T-helper 17 cell (primary cell): Measurements from ENCODE around the gene STARD10. TPM values are rescaled to one million over a fixed set of nuclear protein-coding genes. Genes with fewer than 3 reads are reported as not detected.

Experiments used
- ATAC-seq: fragments of 150-1000 bp; cut with Tn5 transposase; 2 replicates; pipeline ENCODE4 v1.10.0; 2021; ENCODE audit warnings: mild to moderate bottlenecking, moderate library complexity
- DNase-seq, 3 donors: peaks; one replicate each; pipeline versions ENCODE4 v3.0.0 to v3.0.0-alpha.2; 2020 to 2021
- H3K9me3 ChIP-seq: one replicate; pipeline ENCODE4 v1.7.0; 2013; ENCODE audit warnings: low read length, mild to moderate bottlenecking; ENCODE audit not compliant: control insufficient read depth, poor library complexity, severe bottlenecking
- H3K27ac Mint-ChIP-seq: one replicate; pipeline ENCODE4 v1.8.0; 2022; ENCODE audit warnings: mild to moderate bottlenecking, moderate library complexity, mixed read lengths
- H3K27me3 Mint-ChIP-seq: one replicate; pipeline ENCODE4 v1.8.0; 2022; ENCODE audit warnings: mixed read lengths
- H3K36me3 Mint-ChIP-seq: one replicate; pipeline ENCODE4 v1.8.0; 2022; ENCODE audit warnings: low read depth, mixed read lengths
- H3K4me1 Mint-ChIP-seq: one replicate; pipeline ENCODE4 v1.8.0; 2022; ENCODE audit warnings: mild to moderate bottlenecking, mixed read lengths
- H3K4me3 Mint-ChIP-seq: one replicate; pipeline ENCODE4 v1.8.0; 2022; ENCODE audit warnings: mild to moderate bottlenecking, moderate library complexity, mixed read lengths
- total RNA-seq, 4 donors: library from RNA in 2 of 4; stranded (reverse) in 2 of 4; gene quantifications; one replicate each; pipeline ENCODE4 v1.2.3 and lab custom pipeline; 2022 to 2026

The STARD10 gene, protein sequence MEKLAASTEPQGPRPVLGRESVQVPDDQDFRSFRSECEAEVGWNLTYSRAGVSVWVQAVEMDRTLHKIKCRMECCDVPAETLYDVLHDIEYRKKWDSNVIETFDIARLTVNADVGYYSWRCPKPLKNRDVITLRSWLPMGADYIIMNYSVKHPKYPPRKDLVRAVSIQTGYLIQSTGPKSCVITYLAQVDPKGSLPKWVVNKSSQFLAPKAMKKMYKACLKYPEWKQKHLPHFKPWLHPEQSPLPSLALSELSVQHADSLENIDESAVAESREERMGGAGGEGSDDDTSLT
- total RNA-seq = 10 to 100 TPM; 12.9 to 17.7 TPM
- 6.3 to 9.9 reads per million in 2 donors for total RNA-seq (lab: John Stamatoyannopoulos, UW)

DNA sequence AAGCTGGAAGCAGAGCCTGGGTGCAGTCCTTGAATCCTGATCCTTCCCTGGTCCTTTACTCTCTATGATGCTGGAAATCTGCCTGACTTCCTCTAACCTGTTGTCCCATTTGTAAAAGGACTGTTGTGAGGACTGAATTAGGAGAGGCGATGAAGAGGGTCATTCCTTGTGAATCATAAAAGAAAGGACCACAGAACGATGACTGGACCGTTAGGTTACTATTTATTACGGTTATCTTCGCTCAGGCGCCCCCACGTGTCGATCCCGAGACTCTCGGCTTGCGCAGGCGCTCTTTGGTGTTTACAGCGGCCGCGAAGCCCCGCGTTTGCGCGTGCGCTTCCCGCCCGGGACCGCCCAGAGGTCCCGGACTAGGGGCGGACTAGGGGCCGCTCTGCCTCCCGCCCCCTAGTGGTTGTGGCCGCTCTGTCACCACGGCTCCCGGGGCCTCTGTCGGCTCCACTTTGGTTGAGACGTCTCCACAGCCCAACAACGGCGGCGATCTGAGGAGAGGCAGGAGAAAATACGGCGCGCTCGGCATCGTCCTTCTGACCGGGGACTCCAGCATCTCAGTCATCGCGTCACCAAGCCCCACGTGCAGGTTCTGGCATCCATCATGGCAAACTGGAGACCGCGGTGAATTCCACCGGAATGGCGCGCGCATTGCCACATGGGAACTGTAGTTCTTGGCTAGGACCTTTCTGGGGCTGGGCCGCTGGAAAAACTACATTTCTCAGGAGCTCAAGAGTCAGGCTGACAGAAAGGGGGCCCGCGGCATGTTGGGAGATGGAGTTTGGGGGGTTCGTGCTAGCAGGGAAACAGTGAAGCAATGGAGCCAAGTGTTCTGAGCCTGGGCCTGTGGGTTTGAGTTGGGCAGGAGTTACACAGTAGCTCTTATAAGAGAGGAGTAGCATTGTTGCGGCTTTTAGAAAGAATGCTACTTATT, at the start of gene STARD10:
Gene STARD10 (minus strand): TSS at position 623 of the 943 bp plus-strand sequence. CDS start 12,866 bp downstream, outside the sequence.
- DNase-seq = peak; percentile 91 to 96 (median 92)

GRCh38 chr11:72842653-72843330, 48.9 kb upstream of the STARD10 start:
- peaks cover 14% of the 10 kb centered on the region for H3K4me1 Mint-ChIP-seq
- peaks cover 9% of the 10 kb centered on the region for H3K36me3 Mint-ChIP-seq
- H3K27me3 Mint-ChIP-seq = no peaks in the 10 kb centered on the region
- no peak for DNase-seq
- no peak overlapping the region for H3K27ac Mint-ChIP-seq
- no peaks in the 10 kb centered on the region for H3K9me3 ChIP-seq
- H3K4me3 Mint-ChIP-seq = no peak overlapping the region
- ATAC-seq = no peak

More for the DNA sequence above, at the start of gene STARD10:
- no peaks in the 10 kb centered on the region for H3K9me3 ChIP-seq
- H3K36me3 Mint-ChIP-seq = no peaks in the 10 kb centered on the region
- H3K27ac Mint-ChIP-seq = peak within 1 kb of the TSS; percentile 99
- H3K4me1 Mint-ChIP-seq = peaks cover 23% of the 10 kb centered on the region
- peak; percentile 93 for ATAC-seq
- H3K4me3 Mint-ChIP-seq = peak within 1 kb of the TSS; percentile 95
- no peaks in the 10 kb centered on the region for H3K27me3 Mint-ChIP-seq

DNA sequence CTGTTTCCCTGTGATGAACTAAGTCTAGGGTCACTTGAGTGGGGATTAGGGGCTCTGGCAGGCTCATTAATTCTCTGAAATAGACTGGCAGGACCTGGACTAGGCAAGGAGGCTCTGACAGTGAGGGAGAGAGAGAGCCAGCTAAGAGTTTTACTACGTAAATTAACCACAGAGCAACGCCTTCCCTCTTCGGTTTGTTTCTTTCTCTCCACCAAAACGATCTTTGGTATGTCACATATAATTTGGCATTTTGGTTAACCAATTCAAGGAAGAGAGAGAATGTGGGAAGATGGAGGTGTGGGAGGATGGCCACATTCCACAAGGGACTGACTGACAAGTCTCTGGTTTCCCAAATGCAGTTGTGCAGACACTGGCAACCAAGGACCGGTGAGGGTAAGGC, 48.3 kb upstream of the STARD10 start:
- no peaks in the 10 kb centered on the region for H3K9me3 ChIP-seq
- Mint-ChIP-seq H3K27me3 (no peaks in the 10 kb centered on the region), H3K36me3 (peaks cover 9% of the 10 kb centered on the region), H3K4me3 (no peak overlapping the region), H3K27ac (peak overlapping the region; percentile 32), H3K4me1 (peaks cover 14% of the 10 kb centered on the region)
- ATAC-seq = no peak
- no peak for DNase-seq

DNA sequence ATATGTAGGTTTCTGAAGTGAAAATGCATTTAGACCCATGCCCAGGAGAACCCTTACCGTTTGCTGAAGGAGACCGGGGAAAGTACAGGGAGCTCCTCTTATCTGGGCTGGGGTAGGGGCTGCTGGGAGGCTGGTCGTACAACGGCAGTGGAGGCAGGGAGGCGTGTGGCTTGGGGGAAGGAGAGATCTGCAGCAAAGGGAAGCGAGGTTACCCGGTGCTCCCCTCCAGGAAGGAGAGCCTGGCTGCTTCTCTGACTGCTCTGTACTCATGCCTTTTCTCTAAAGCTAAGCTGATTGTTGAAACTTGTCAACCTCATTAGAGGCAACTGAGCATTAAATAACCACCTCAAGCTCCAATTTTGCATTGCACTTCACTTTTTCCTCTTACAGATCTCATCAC, 47.5 kb upstream of the STARD10 start:
- peak overlapping the region; percentile 32 for H3K27ac Mint-ChIP-seq
- peaks cover 9% of the 10 kb centered on the region for H3K36me3 Mint-ChIP-seq

GRCh38 chr11:72840780-72841179, 46.9 kb upstream of the STARD10 start:
- no peak for DNase-seq
- no peak overlapping the region for H3K4me3 Mint-ChIP-seq
- H3K9me3 ChIP-seq = no peaks in the 10 kb centered on the region
- H3K4me1 Mint-ChIP-seq = peaks cover 14% of the 10 kb centered on the region
- no peak overlapping the region for H3K27ac Mint-ChIP-seq
- no peaks in the 10 kb centered on the region for H3K27me3 Mint-ChIP-seq
- H3K36me3 Mint-ChIP-seq = peaks cover 9% of the 10 kb centered on the region
- no peak for ATAC-seq

More for the DNA sequence above, 47.5 kb upstream of the STARD10 start:
- Mint-ChIP-seq H3K4me1 (peaks cover 14% of the 10 kb centered on the region), H3K4me3 (no peak overlapping the region), H3K27me3 (no peaks in the 10 kb centered on the region)
- H3K9me3 ChIP-seq = no peaks in the 10 kb centered on the region
- DNase-seq = no peak
- ATAC-seq = no peak

DNA sequence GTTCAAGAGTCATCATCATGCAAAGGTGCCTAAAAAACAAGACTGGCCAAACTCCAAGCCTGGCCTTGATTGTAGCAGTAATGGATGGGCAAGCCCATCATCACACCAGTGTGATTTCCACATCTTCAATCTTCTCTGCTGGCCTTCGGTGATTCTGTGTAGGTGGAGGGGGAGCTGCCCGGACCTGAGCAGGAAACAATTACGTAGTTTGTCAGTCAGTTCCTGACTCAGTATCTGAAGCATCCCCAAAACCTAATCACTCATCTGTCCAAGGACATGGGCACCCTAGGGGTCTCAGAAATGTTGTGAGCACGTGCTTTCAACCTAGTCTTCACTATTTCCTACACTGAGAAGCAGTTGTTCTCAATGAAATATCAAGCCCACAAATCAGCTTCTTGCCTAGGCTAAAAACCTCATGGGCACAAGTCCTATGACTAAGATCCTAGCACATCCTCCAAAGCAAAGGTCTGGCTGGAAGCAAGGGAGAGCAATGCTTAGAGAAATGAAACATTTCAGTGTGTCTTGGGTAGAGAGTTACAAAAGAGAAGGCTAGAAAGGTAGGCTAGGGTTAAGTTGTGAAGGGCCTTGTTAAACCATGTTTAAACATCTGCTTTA, 45.0 kb upstream of the STARD10 start:
- H3K4me1 Mint-ChIP-seq = peaks cover 18% of the 10 kb centered on the region
- peaks cover 9% of the 10 kb centered on the region for H3K36me3 Mint-ChIP-seq
- H3K27ac Mint-ChIP-seq = peak overlapping the region; percentile 82
- no peak for ATAC-seq
- no peaks in the 10 kb centered on the region for H3K27me3 Mint-ChIP-seq
- DNase-seq = no peak
- no peaks in the 10 kb centered on the region for H3K9me3 ChIP-seq
- H3K4me3 Mint-ChIP-seq = no peak overlapping the region

DNA sequence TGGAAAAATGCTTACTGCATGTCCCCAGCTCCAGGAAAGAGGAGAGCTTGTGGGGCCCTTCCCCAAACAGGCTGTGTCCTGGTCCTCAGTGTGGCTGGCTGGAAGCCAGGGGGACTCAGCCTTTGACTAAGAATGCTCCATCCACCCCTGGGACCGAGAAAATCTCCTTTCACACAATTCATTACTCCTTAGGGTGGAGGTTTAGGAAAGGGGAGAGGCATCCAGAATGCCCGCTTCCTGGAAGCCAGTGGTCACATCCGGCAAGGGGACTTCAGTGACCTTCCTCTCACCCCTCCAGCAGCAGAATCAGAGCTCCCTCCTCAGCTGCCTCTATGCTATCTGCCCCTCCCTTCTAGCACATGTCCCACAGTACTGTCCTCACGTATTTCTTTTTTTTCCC, 42.3 kb upstream of the STARD10 start:
- Mint-ChIP-seq H3K4me1 (peaks cover 28% of the 10 kb centered on the region), H3K4me3 (no peak overlapping the region), H3K27me3 (no peaks in the 10 kb centered on the region), H3K36me3 (peaks cover 7% of the 10 kb centered on the region), H3K27ac (peak overlapping the region; percentile 11)
- no peak for DNase-seq
- no peaks in the 10 kb centered on the region for H3K9me3 ChIP-seq
- ATAC-seq = no peak

DNA sequence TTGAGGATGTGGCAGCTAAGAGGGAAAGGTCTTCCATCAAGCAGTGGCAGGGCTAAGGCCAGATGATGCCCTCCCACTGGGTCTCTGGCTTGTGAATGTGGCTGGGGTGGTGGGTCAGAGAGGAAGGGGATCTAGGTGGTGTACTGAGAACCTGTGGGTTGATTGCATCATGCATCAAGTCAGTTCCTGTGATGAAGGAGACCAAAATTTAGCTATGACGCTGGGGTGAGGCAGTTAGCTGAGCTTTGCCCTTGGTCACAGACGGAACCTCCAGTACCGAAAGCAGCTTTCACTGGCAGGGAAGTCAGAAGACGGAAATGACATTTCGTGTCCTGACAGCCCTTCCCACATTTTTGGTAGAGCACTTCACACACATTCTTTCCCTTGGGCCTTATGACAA, 41.1 kb upstream of the STARD10 start:
- H3K4me3 Mint-ChIP-seq = no peak overlapping the region
- no peaks in the 10 kb centered on the region for H3K27me3 Mint-ChIP-seq
- peak overlapping the region; percentile 69 for H3K27ac Mint-ChIP-seq
- DNase-seq = no peak
- peaks cover 32% of the 10 kb centered on the region for H3K4me1 Mint-ChIP-seq
- peaks cover 10% of the 10 kb centered on the region for H3K36me3 Mint-ChIP-seq
- ATAC-seq = no peak
- no peaks in the 10 kb centered on the region for H3K9me3 ChIP-seq

- H3K4me1 Mint-ChIP-seq = peaks cover 23% of the 10 kb centered on the region
- no peaks in the 10 kb centered on the region for H3K9me3 ChIP-seq
- peak overlapping the region; percentile 69 for H3K27ac Mint-ChIP-seq
- no peaks in the 10 kb centered on the region for H3K27me3 Mint-ChIP-seq
- DNase-seq (no peak), ATAC-seq (no peak)
- no peak overlapping the region for H3K4me3 Mint-ChIP-seq
- peaks cover 4% of the 10 kb centered on the region for H3K36me3 Mint-ChIP-seq
Observed at GRCh38 chr11:72833811-72834493, 40.1 kb upstream of the STARD10 start.

GRCh38 chr11:72833083-72833733, 39.4 kb upstream of the STARD10 start:
- DNase-seq (no peak), ATAC-seq (no peak)
- H3K9me3 ChIP-seq = no peaks in the 10 kb centered on the region
- H3K36me3 Mint-ChIP-seq = peaks cover 3% of the 10 kb centered on the region
- no peak overlapping the region for H3K4me3 Mint-ChIP-seq
- H3K27me3 Mint-ChIP-seq = no peaks in the 10 kb centered on the region
- H3K4me1 Mint-ChIP-seq = peaks cover 20% of the 10 kb centered on the region
- H3K27ac Mint-ChIP-seq = peak overlapping the region; percentile 69

- Mint-ChIP-seq H3K4me1 (peaks cover 20% of the 10 kb centered on the region), H3K27ac (peak overlapping the region; percentile 27), H3K27me3 (no peaks in the 10 kb centered on the region), H3K36me3 (peaks cover 3% of the 10 kb centered on the region), H3K4me3 (no peak overlapping the region)
- DNase-seq = no peak
- ATAC-seq = no peak
- H3K9me3 ChIP-seq = no peaks in the 10 kb centered on the region
Observed at GRCh38 chr11:72832301-72833082, 38.6 kb upstream of the STARD10 start.
